GM23248 (cell line): ENCODE results near the gene RRP36. TPM values are rescaled to one million over a fixed set of nuclear protein-coding genes. Genes with fewer than 3 reads are reported as not detected.
A peak's percentile ranks its signal among the peaks of the same experiment; 100 is the strongest.

ENCODE experiments used
- DNase-seq: peaks from one replicate; pipeline ENCODE4 v3.0.0-alpha.2; 2015
- H2AFZ ChIP-seq: fragments of 200-600 bp; sonication (generic); 2 replicates; pipeline ENCODE4 v1.6.1; 2016; ENCODE audit warnings: antibody characterized with exemption
- H3F3A ChIP-seq: fragments of 200-600 bp; sonication (generic); 2 replicates; pipeline ENCODE4 v1.6.1; 2016; ENCODE audit warnings: mild to moderate bottlenecking, antibody characterized with exemption, mixed run types; ENCODE audit not compliant: insufficient read depth
- H3K27ac ChIP-seq: fragments of 200-600 bp; sonication (generic); 2 replicates; pipeline ENCODE4 v1.5.1; 2016; ENCODE audit warnings: mild to moderate bottlenecking
- H3K27me3 ChIP-seq: fragments of 200-600 bp; sonication (generic); replicated peaks from 2 replicates; pipeline ENCODE4 v1.6.1; 2016; ENCODE audit warnings: mild to moderate bottlenecking; ENCODE audit not compliant: insufficient read depth
- H3K36me3 ChIP-seq: fragments of 200-600 bp; sonication (generic); 2 replicates; pipeline ENCODE4 v1.6.1; 2016; ENCODE audit warnings: low read depth, mild to moderate bottlenecking
- H3K4me1 ChIP-seq: fragments of 200-600 bp; sonication (generic); 2 replicates; pipeline ENCODE4 v1.6.1; 2016; ENCODE audit warnings: mild to moderate bottlenecking; ENCODE audit not compliant: insufficient read depth
- H3K4me2 ChIP-seq: fragments of 200-600 bp; sonication (generic); one replicate; pipeline ENCODE4 v1.6.1; 2016; ENCODE audit warnings: mild to moderate bottlenecking; ENCODE audit not compliant: unreplicated experiment
- H3K4me3 ChIP-seq: fragments of 200-600 bp; sonication (generic); 2 replicates; pipeline ENCODE4 v1.5.1; 2016; ENCODE audit warnings: mild to moderate bottlenecking
- H3K79me2 ChIP-seq: fragments of 200-600 bp; sonication (generic); 2 replicates; pipeline ENCODE4 v1.6.1; 2016; ENCODE audit warnings: mild to moderate bottlenecking; ENCODE audit not compliant: insufficient read depth
- H3K9ac ChIP-seq: fragments of 200-600 bp; sonication (generic); 2 replicates; pipeline ENCODE4 v1.6.1; 2016; ENCODE audit warnings: mild to moderate bottlenecking
- H3K9me2 ChIP-seq: fragments of 200-600 bp; sonication (generic); 2 replicates; pipeline ENCODE4 v1.6.1; 2016; ENCODE audit warnings: mixed run types, mild to moderate bottlenecking, moderate library complexity; ENCODE audit not compliant: insufficient read depth
- H3K9me3 ChIP-seq: fragments of 200-600 bp; sonication (generic); one replicate; pipeline ENCODE4 v1.6.1; 2017; ENCODE audit warnings: low read depth
- H4K20me1 ChIP-seq: fragments of 200-600 bp; sonication (generic); 2 replicates; pipeline ENCODE4 v1.6.0; 2016; ENCODE audit not compliant: insufficient read depth
- EZH2 ChIP-seq: fragments of 200-600 bp; sonication (generic); IDR thresholded peaks from 2 replicates; pipeline ENCODE4 v1.6.1; 2018; ENCODE audit warnings: antibody characterized with exemption, mild to moderate bottlenecking; ENCODE audit not compliant: insufficient read depth, poor library complexity, severe bottlenecking
- EZH2phosphoT487 ChIP-seq: fragments of 200-600 bp; sonication (generic); IDR thresholded peaks from 2 replicates; pipeline ENCODE4 v1.6.1; 2018; ENCODE audit warnings: antibody characterized with exemption, moderate library complexity, mild to moderate bottlenecking, low read depth; ENCODE audit not compliant: insufficient read depth
- WGBS, 2 experiments: methylation state at CpG; one replicate each; pipeline ENCODE4 v1.1.6; 2015 to 2017; ENCODE audit warnings: low lambda C conversion rate in 2 of 2, low coverage in 1 of 2; ENCODE audit errors: missing lambda C conversion rate in 2 of 2; 5-methylcytosine and 5-hydroxymethylcytosine counted together
- in situ Hi-C: fragments of 300-500 bp; cut with MboI; formaldehyde crosslinking; loops from 2 replicates; pipeline ENCODE4 v1.15.0; 2020
- polyA plus RNA-seq: library from polyadenylated mRNA; unstranded; fragments of >200 nt; fragmentation: Nextera tagmentation; extraction: Ambion mirVana; gene quantifications from 2 replicates; pipeline ENCODE4 v1.2.1, GENCODE V29; 2016
- total RNA-seq: library from RNA; depleted of rRNA; stranded (reverse); fragments of >200 nt; shearing (Covaris generic); gene quantifications from 2 replicates; pipeline ENCODE4 v1.2.3, GENCODE V29; 2014

The RRP36 gene
- total and polyA plus RNA-seq, 2 experiments from 2014 or later, result 58.3 to 74.3 TPM

- Histone ChIP-seq H3K9me3 (no peaks in the 10 kb centered on the region), H3F3A (no peaks in the 10 kb centered on the region), H3K27me3 (no peaks in the 10 kb centered on the region), H3K4me3 (peak overlapping the region; percentile 82; the same call in 1 of the 2 replicates), H3K4me1 (peaks cover 5% of the 10 kb centered on the region; the same call in 1 of the 2 replicates), H3K36me3 (peaks cover 3% of the 10 kb centered on the region; the same call in 1 of the 2 replicates), H3K27ac (peak overlapping the region; percentile 72; the same call in 1 of the 2 replicates), H3K9me2 (no peaks in the 10 kb centered on the region), H3K4me2 (peak overlapping the region; percentile 93), H3K79me2 (peaks cover 33% of the 10 kb centered on the region), H4K20me1 (no peaks in the 10 kb centered on the region), H2AFZ (no peak overlapping the region; the same call in 1 of the 2 replicates), H3K9ac (peak overlapping the region; percentile 96)
- no peak for DNase-seq
- in situ Hi-C loops, result loop anchor here (5.0 kb wide), 1 partner anchor 66 kb away; no protein-coding TSS in a partner anchor
- TF ChIP-seq EZH2phosphoT487 (no peak), EZH2 (no peak)
- WGBS, 2 experiments, result 81 to 88% methylated on average over 12 of the region's 12 CpGs
Observed at GRCh38 chr6:43060755-43061633, 39.6 kb downstream of the RRP36 start.

GRCh38 chr6:43061861-43062260, 40.4 kb downstream of the RRP36 start:
- TF ChIP-seq EZH2 (no peak), EZH2phosphoT487 (no peak)
- H2AFZ ChIP-seq, result no peak overlapping the region
- peaks cover 5% of the 10 kb centered on the region; the same call in 1 of the 2 replicates for H3K4me1 ChIP-seq
- peaks cover 32% of the 10 kb centered on the region for H3K79me2 ChIP-seq
- DNase-seq, result peak; percentile 41
- H3K9me3 ChIP-seq, result no peaks in the 10 kb centered on the region
- no peaks in the 10 kb centered on the region for H3F3A ChIP-seq
- in situ Hi-C loops, result loop anchor here (5.0 kb wide), 1 partner anchor 65 kb away; no protein-coding TSS in a partner anchor
- H3K36me3 ChIP-seq, result peaks cover 3% of the 10 kb centered on the region; the same call in 1 of the 2 replicates
- no peaks in the 10 kb centered on the region for H3K9me2 ChIP-seq
- H3K4me3 ChIP-seq, result no peak overlapping the region
- no peak overlapping the region for H3K4me2 ChIP-seq
- no peaks in the 10 kb centered on the region for H3K27me3 ChIP-seq
- H3K27ac ChIP-seq, result no peak overlapping the region
- H4K20me1 ChIP-seq, result no peaks in the 10 kb centered on the region
- H3K9ac ChIP-seq, result no peak overlapping the region
- WGBS, 2 experiments, result 58 to 77% methylated on average over 2 of the region's 2 CpGs

GRCh38 chr6:43062818-43063217, 41.4 kb downstream of the RRP36 start:
- Histone ChIP-seq H3F3A (no peaks in the 10 kb centered on the region), H3K4me2 (no peak overlapping the region), H2AFZ (no peak overlapping the region), H3K4me3 (no peak overlapping the region), H3K4me1 (peaks cover 5% of the 10 kb centered on the region; the same call in 1 of the 2 replicates), H3K79me2 (peaks cover 22% of the 10 kb centered on the region), H3K9ac (no peak overlapping the region), H3K27me3 (no peaks in the 10 kb centered on the region), H3K27ac (no peak overlapping the region), H3K9me2 (no peaks in the 10 kb centered on the region), H4K20me1 (no peaks in the 10 kb centered on the region), H3K9me3 (no peaks in the 10 kb centered on the region), H3K36me3 (0 out of 2 replicates have a peak, but pooled peaks cover under 1% of the 10 kb centered on the region)
- no peak for TF ChIP-seq EZH2
- no peak for TF ChIP-seq EZH2phosphoT487
- no peak for DNase-seq
- in situ Hi-C loops, result loop anchor here (5.0 kb wide), 1 partner anchor 64 kb away; no protein-coding TSS in a partner anchor
- 91% methylated on average over 12 of the region's 12 CpGs for WGBS, 2 experiments

- H3K4me3 ChIP-seq, result no peak overlapping the region
- H2AFZ ChIP-seq, result no peak overlapping the region
- peak; percentile 77 for DNase-seq
- no peaks in the 10 kb centered on the region for H3F3A ChIP-seq
- H3K9ac ChIP-seq, result no peak overlapping the region
- H3K9me2 ChIP-seq, result no peaks in the 10 kb centered on the region
- no peak overlapping the region for H3K4me2 ChIP-seq
- H3K9me3 ChIP-seq, result no peaks in the 10 kb centered on the region
- H3K4me1 ChIP-seq, result peaks cover 6% of the 10 kb centered on the region
- H3K79me2 ChIP-seq, result no peaks in the 10 kb centered on the region
- no peaks in the 10 kb centered on the region for H3K27me3 ChIP-seq
- H4K20me1 ChIP-seq, result no peaks in the 10 kb centered on the region
- TF ChIP-seq EZH2phosphoT487, result no peak
- TF ChIP-seq EZH2, result no peak
- H3K27ac ChIP-seq, result no peak overlapping the region
- WGBS, 2 experiments, result 25 to 32% methylated on average over 6 of the region's 6 CpGs
- H3K36me3 ChIP-seq, result no peaks in the 10 kb centered on the region
- in situ Hi-C loops, result no loop called here
Observed at GRCh38 chr6:43070028-43070632, 48.7 kb downstream of the RRP36 start.
